ENCODE measurements around the gene FAM229A. TPM values are rescaled to one million over a fixed set of nuclear protein-coding genes. Genes with fewer than 3 reads are reported as not detected.
A peak's percentile ranks its signal among the peaks of the same experiment; 100 is the strongest.

Gene FAM229A
- total RNA-seq, 1 donor: 2.5 TPM

DNA sequence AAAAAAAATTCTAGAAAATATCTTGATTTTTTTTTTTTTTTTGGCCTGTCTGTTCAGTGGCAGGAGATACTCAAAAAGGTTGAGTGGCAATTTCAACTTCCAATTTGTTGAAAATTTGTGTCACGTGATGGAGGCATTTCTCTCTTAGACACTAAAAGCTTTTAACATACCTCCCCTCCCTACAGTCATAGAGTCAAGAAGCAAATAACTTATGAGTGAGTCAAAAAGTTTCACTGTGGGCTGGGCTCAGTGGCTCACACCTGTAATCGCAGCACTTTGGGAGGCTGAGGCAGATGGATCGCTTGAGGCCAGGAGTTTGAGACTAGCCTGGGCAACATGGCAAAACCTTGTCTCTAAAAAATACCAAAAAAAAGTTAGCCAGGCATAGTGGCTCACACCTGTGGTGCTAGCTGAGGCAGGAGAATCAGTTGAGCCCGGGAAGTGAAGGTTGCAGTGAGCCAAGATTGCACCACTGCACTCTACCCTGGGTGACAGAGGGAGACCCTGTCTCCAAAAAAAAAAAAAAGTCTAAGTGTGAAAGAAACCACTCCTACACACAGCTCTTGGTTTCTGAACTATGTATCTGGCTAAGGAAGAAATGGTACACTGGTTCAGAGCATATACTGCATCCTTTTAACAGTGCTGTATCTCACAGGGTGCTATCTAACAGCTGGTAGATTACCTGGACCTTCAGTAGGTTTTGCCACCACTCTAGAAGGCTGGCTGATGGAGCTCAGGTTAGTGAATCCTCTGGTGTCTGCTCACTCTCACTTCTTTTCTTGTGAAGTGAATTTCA is 43.6 kb upstream of the FAM229A start:
- Histone ChIP-seq H3K4me3 (ENCODE audit: insufficient read depth, low read length) (no peak overlapping the region), H2AFZ (ENCODE audit: low read length) (no peak overlapping the region), H3K27ac (ENCODE audit: low read depth, low read length) (no peak overlapping the region), H3K27me3 (ENCODE audit: insufficient read depth, low read length) (peaks cover 3% of the 10 kb centered on the region), H4K20me1 (ENCODE audit: insufficient read depth, low read length) (no peaks in the 10 kb centered on the region), H3K9me3 (ENCODE audit: low read depth, low read length) (no peaks in the 10 kb centered on the region), H3K4me2 (ENCODE audit: insufficient read depth, low read length) (no peak overlapping the region), H3K36me3 (ENCODE audit: insufficient read depth, low read length) (no peaks in the 10 kb centered on the region), H3K4me1 (ENCODE audit: insufficient read depth, low read length) (peaks cover 4% of the 10 kb centered on the region), H3K79me2 (ENCODE audit: insufficient read depth, low read length) (no peaks in the 10 kb centered on the region)
- TF ChIP-seq, protein P1, sequence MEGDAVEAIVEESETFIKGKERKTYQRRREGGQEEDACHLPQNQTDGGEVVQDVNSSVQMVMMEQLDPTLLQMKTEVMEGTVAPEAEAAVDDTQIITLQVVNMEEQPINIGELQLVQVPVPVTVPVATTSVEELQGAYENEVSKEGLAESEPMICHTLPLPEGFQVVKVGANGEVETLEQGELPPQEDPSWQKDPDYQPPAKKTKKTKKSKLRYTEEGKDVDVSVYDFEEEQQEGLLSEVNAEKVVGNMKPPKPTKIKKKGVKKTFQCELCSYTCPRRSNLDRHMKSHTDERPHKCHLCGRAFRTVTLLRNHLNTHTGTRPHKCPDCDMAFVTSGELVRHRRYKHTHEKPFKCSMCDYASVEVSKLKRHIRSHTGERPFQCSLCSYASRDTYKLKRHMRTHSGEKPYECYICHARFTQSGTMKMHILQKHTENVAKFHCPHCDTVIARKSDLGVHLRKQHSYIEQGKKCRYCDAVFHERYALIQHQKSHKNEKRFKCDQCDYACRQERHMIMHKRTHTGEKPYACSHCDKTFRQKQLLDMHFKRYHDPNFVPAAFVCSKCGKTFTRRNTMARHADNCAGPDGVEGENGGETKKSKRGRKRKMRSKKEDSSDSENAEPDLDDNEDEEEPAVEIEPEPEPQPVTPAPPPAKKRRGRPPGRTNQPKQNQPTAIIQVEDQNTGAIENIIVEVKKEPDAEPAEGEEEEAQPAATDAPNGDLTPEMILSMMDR (IDR thresholded peaks at IDR 0.05; ENCODE audit: extremely low read depth, low read depth, low read length): no peak
- DNase-seq (ENCODE audit: insufficient read length, low spot score, missing footprints): no peak

DNA sequence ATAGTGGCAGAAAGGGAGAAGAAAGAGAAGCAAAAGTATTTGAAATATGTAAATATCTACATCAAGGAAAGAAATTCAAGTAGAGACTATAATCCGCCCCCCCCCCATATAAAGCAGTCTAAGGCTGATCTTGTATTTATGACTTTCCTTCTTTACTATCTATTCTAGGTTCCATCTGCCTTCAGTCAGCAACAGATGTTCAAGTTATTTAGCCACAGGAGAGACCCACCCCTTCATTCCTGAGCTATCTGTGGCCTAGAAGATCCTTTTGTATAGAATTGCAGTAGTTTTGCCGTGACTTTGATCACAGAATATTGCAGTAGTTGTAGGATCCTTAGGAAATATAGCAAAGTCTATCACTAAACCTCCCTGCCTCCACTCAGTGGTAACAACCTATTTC is 42.7 kb upstream of the FAM229A start:
- H3K4me2 ChIP-seq (ENCODE audit: insufficient read depth, low read length): no peak overlapping the region
- peaks cover 3% of the 10 kb centered on the region for H3K27me3 ChIP-seq (ENCODE audit: insufficient read depth, low read length)
- H3K4me1 ChIP-seq (ENCODE audit: insufficient read depth, low read length): peaks cover 8% of the 10 kb centered on the region
- no peak for DNase-seq (ENCODE audit: insufficient read length, low spot score, missing footprints)
- H4K20me1 ChIP-seq (ENCODE audit: insufficient read depth, low read length): no peaks in the 10 kb centered on the region
- H3K79me2 ChIP-seq (ENCODE audit: insufficient read depth, low read length): no peaks in the 10 kb centered on the region
- H3K36me3 ChIP-seq (ENCODE audit: insufficient read depth, low read length): no peaks in the 10 kb centered on the region
- TF ChIP-seq, protein P1 (IDR thresholded peaks at IDR 0.05; ENCODE audit: extremely low read depth, low read depth, low read length): no peak
- H3K9me3 ChIP-seq (ENCODE audit: low read depth, low read length): no peaks in the 10 kb centered on the region
- no peak overlapping the region for H2AFZ ChIP-seq (ENCODE audit: low read length)
- no peak overlapping the region for H3K4me3 ChIP-seq (ENCODE audit: insufficient read depth, low read length)
- H3K27ac ChIP-seq (ENCODE audit: low read depth, low read length): no peak overlapping the region

GRCh38 chr1:32400876-32401631 is 38.8 kb upstream of the FAM229A start:
- Histone ChIP-seq H3K4me1 (ENCODE audit: insufficient read depth, low read length) (peaks cover 8% of the 10 kb centered on the region), H4K20me1 (ENCODE audit: insufficient read depth, low read length) (no peaks in the 10 kb centered on the region), H2AFZ (ENCODE audit: low read length) (peak overlapping the region; percentile 75), H3K79me2 (ENCODE audit: insufficient read depth, low read length) (no peaks in the 10 kb centered on the region), H3K36me3 (ENCODE audit: insufficient read depth, low read length) (no peaks in the 10 kb centered on the region), H3K9me3 (ENCODE audit: low read depth, low read length) (no peaks in the 10 kb centered on the region), H3K27me3 (ENCODE audit: insufficient read depth, low read length) (no peaks in the 10 kb centered on the region), H3K27ac (ENCODE audit: low read depth, low read length) (peak overlapping the region; percentile 76), H3K4me3 (ENCODE audit: insufficient read depth, low read length) (no peak overlapping the region), H3K4me2 (ENCODE audit: insufficient read depth, low read length) (peak overlapping the region; percentile 57)
- TF ChIP-seq, protein P1 (IDR thresholded peaks at IDR 0.05; ENCODE audit: extremely low read depth, low read depth, low read length): peak; percentile 94
- DNase-seq (ENCODE audit: insufficient read length, low spot score, missing footprints): peak; percentile 97

- DNase-seq (ENCODE audit: insufficient read length, low spot score, missing footprints): no peak
- no peak overlapping the region for H3K4me3 ChIP-seq (ENCODE audit: insufficient read depth, low read length)
- TF ChIP-seq, protein P1 (IDR thresholded peaks at IDR 0.05; ENCODE audit: extremely low read depth, low read depth, low read length): no peak
- H3K36me3 ChIP-seq (ENCODE audit: insufficient read depth, low read length): no peaks in the 10 kb centered on the region
- no peak overlapping the region for H3K4me2 ChIP-seq (ENCODE audit: insufficient read depth, low read length)
- no peak overlapping the region for H2AFZ ChIP-seq (ENCODE audit: low read length)
- no peaks in the 10 kb centered on the region for H4K20me1 ChIP-seq (ENCODE audit: insufficient read depth, low read length)
- H3K4me1 ChIP-seq (ENCODE audit: insufficient read depth, low read length): peaks cover 15% of the 10 kb centered on the region
- no peaks in the 10 kb centered on the region for H3K27me3 ChIP-seq (ENCODE audit: insufficient read depth, low read length)
- no peaks in the 10 kb centered on the region for H3K9me3 ChIP-seq (ENCODE audit: low read depth, low read length)
- H3K79me2 ChIP-seq (ENCODE audit: insufficient read depth, low read length): no peaks in the 10 kb centered on the region
- H3K27ac ChIP-seq (ENCODE audit: low read depth, low read length): no peak overlapping the region
Observed at GRCh38 chr1:32399843-32400242, 37.6 kb upstream of the FAM229A start.

All from osteoblast (primary cell).